Measurements from ENCODE around the gene FARP1. TPM values are rescaled to one million over a fixed set of nuclear protein-coding genes. Genes with fewer than 3 reads are reported as not detected.
"Not testable (repeated sequence)": the region's sequence is repeated elsewhere in the genome, so short reads cannot be mapped to it uniquely, and the experiment has no call there.

FARP1 gene
- total RNA-seq, 2 donors from 2014 or later: 0.55 to 2.4 TPM

- no peaks in the 10 kb centered on the region for H3K27me3 Mint-ChIP-seq (ENCODE audit: low read depth)
- no peak for DNase-seq
- H3K4me1 Mint-ChIP-seq (ENCODE audit: low read depth): no peaks in the 10 kb centered on the region
- no peak overlapping the region for H3K4me3 Mint-ChIP-seq
- H3K36me3 Mint-ChIP-seq (ENCODE audit: insufficient read depth in 2 of 2): peaks cover 0 to 1% of the 10 kb centered on the region in 2 donors
- ATAC-seq (replicated peaks in 1 of 2): no peak
- H3K27ac Mint-ChIP-seq: no peak overlapping the region
- H3K9me3 Mint-ChIP-seq: peaks cover 0 to 2% of the 10 kb centered on the region in 2 donors
These were observed 209.3 kb downstream of the FARP1 start for GRCh38 chr13:98352226-98352625.

GRCh38 chr13:98353750-98354149, 210.9 kb downstream of the FARP1 start:
- Mint-ChIP-seq H3K27me3 (ENCODE audit: low read depth) (no peaks in the 10 kb centered on the region), H3K9me3 (peaks cover 0 to 2% of the 10 kb centered on the region in 2 donors), H3K4me3 (no peak overlapping the region), H3K36me3 (ENCODE audit: insufficient read depth in 2 of 2) (peaks cover 0 to 1% of the 10 kb centered on the region in 2 donors), H3K4me1 (ENCODE audit: low read depth) (no peaks in the 10 kb centered on the region), H3K27ac (no peak overlapping the region)
- DNase-seq (no peak), ATAC-seq (replicated peaks in 1 of 2) (no peak)

- no peaks in the 10 kb centered on the region for H3K4me1 Mint-ChIP-seq (ENCODE audit: low read depth)
- H3K27me3 Mint-ChIP-seq (ENCODE audit: low read depth): no peaks in the 10 kb centered on the region
- peaks cover 0 to 2% of the 10 kb centered on the region in 2 donors for H3K9me3 Mint-ChIP-seq
- H3K4me3 Mint-ChIP-seq: no peak overlapping the region
- H3K27ac Mint-ChIP-seq: no peak overlapping the region
- ATAC-seq (replicated peaks in 1 of 2): no peak
- H3K36me3 Mint-ChIP-seq (ENCODE audit: insufficient read depth in 2 of 2): peaks cover 0 to 1% of the 10 kb centered on the region in 2 donors
- DNase-seq: no peak
These were observed 216.0 kb downstream of the FARP1 start for GRCh38 chr13:98358937-98359336.

GRCh38 chr13:98360545-98360944, 217.7 kb downstream of the FARP1 start:
- Mint-ChIP-seq H3K27ac (no peak overlapping the region), H3K9me3 (peaks cover 0 to 2% of the 10 kb centered on the region in 2 donors)

DNA sequence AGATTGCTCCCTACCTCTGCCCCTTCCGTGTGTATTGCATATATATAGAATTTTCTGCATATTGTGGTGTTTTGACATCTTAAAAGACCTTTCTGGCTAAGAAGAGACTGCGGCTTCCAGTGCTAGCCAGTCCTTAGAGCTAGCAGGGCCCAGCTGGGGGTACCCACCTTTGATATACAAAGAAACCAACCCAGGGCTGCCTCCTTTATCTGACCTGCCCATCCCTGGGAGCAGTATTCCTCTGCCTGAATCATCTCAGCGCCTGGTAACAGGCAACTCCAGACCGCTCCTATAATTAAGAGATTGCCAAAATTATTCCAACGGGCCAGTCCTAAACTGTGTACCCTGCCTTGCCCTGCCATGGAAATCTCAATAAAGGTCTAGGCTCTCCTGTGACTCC, 220.4 kb downstream of the FARP1 start:
- no peak overlapping the region for H3K27ac Mint-ChIP-seq
- no peaks in the 10 kb centered on the region for H3K36me3 Mint-ChIP-seq (ENCODE audit: insufficient read depth in 2 of 2)
- no peaks in the 10 kb centered on the region for H3K27me3 Mint-ChIP-seq (ENCODE audit: low read depth)
- no peak overlapping the region for H3K4me3 Mint-ChIP-seq
- no peak for ATAC-seq (replicated peaks in 1 of 2)
- DNase-seq: no peak
- H3K9me3 Mint-ChIP-seq: no peaks in the 10 kb centered on the region
- no peaks in the 10 kb centered on the region for H3K4me1 Mint-ChIP-seq (ENCODE audit: low read depth)

More at GRCh38 chr13:98360545-98360944, 217.7 kb downstream of the FARP1 start:
- DNase-seq: no peak
- Mint-ChIP-seq H3K27me3 (ENCODE audit: low read depth) (no peaks in the 10 kb centered on the region), H3K36me3 (ENCODE audit: insufficient read depth in 2 of 2) (peaks cover 0 to 1% of the 10 kb centered on the region in 2 donors), H3K4me1 (ENCODE audit: low read depth) (no peaks in the 10 kb centered on the region), H3K4me3 (no peak overlapping the region)
- ATAC-seq (replicated peaks in 1 of 2): no peak

DNA sequence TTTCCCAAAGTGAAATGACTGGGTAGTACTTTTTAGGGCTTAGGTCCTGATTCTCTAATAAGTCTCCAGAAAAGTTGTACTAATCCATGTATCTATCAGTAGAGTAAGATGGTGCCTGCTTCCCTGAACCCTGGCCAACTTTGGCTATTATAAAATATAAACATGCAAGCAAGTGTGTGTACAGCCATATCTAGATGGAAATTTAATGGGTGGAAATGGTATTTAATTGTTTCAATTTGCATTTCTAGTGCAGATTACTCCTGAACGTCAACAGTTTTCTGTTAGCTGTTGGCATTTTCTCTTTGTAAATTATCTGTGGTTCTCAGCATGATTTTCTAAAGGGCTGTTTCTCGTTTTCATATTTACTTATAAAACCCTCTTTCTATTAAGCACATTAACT, 221.3 kb downstream of the FARP1 start:
- peaks cover 0 to 2% of the 10 kb centered on the region in 2 donors for H3K9me3 Mint-ChIP-seq
- H3K36me3 Mint-ChIP-seq (ENCODE audit: insufficient read depth in 2 of 2): no peaks in the 10 kb centered on the region
- H3K27me3 Mint-ChIP-seq (ENCODE audit: low read depth): no peaks in the 10 kb centered on the region
- H3K4me1 Mint-ChIP-seq (ENCODE audit: low read depth): no peaks in the 10 kb centered on the region
- DNase-seq: no peak
- H3K4me3 Mint-ChIP-seq: no peak overlapping the region
- H3K27ac Mint-ChIP-seq: no peak overlapping the region
- ATAC-seq (replicated peaks in 1 of 2): no peak

GRCh38 chr13:98364647-98365046, 221.8 kb downstream of the FARP1 start:
- ATAC-seq (replicated peaks in 1 of 2): no peak
- Mint-ChIP-seq H3K4me1 (ENCODE audit: low read depth) (no peaks in the 10 kb centered on the region), H3K36me3 (ENCODE audit: insufficient read depth in 2 of 2) (no peaks in the 10 kb centered on the region), H3K27ac (no peak overlapping the region), H3K27me3 (ENCODE audit: low read depth) (no peaks in the 10 kb centered on the region), H3K4me3 (no peak overlapping the region), H3K9me3 (peaks cover 0 to 2% of the 10 kb centered on the region in 2 donors)
- no peak for DNase-seq

- H3K9me3 Mint-ChIP-seq: peaks cover 0 to 2% of the 10 kb centered on the region in 2 donors
- no peaks in the 10 kb centered on the region for H3K4me1 Mint-ChIP-seq (ENCODE audit: low read depth)
- no peaks in the 10 kb centered on the region for H3K27me3 Mint-ChIP-seq (ENCODE audit: low read depth)
- no peaks in the 10 kb centered on the region for H3K36me3 Mint-ChIP-seq (ENCODE audit: insufficient read depth in 2 of 2)
- H3K27ac Mint-ChIP-seq: no peak overlapping the region
- no peak overlapping the region for H3K4me3 Mint-ChIP-seq
- ATAC-seq (replicated peaks in 1 of 2) (no peak), DNase-seq (no peak)
These were observed 222.4 kb downstream of the FARP1 start for GRCh38 chr13:98365302-98365701.

DNA sequence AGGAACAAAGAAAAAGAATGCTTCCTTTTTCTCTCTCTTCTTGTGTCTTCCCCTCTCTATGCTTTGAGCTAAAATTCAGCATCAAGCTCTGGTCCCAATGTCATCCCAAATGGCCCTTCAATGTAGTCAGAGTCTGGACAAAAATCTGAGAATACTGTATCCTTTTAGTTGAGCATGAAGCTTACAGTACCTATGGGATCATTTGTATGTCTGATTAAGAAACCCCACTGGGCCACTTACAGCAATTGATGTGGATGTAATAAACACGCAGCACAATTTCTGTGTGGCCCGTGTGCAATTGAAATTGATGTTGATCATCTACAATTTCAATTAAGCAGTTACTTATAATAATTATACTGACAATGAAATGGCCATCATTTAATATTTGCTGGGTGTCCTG, 223.1 kb downstream of the FARP1 start:
- Mint-ChIP-seq H3K27ac (no peak overlapping the region), H3K4me1 (ENCODE audit: low read depth) (no peaks in the 10 kb centered on the region), H3K9me3 (peaks cover 0 to 2% of the 10 kb centered on the region in 2 donors), H3K36me3 (ENCODE audit: insufficient read depth in 2 of 2) (no peaks in the 10 kb centered on the region), H3K4me3 (no peak overlapping the region), H3K27me3 (ENCODE audit: low read depth) (no peaks in the 10 kb centered on the region)
- DNase-seq (no peak), ATAC-seq (replicated peaks in 1 of 2) (no peak)

GRCh38 chr13:98366443-98366842, 223.5 kb downstream of the FARP1 start:
- no peak for DNase-seq
- Mint-ChIP-seq H3K9me3 (peaks cover 0 to 2% of the 10 kb centered on the region in 2 donors), H3K4me1 (ENCODE audit: low read depth) (no peaks in the 10 kb centered on the region), H3K36me3 (ENCODE audit: insufficient read depth in 2 of 2) (no peaks in the 10 kb centered on the region), H3K27me3 (ENCODE audit: low read depth) (no peaks in the 10 kb centered on the region), H3K27ac (no peak overlapping the region), H3K4me3 (no peak overlapping the region)
- no peak for ATAC-seq (replicated peaks in 1 of 2)

DNA sequence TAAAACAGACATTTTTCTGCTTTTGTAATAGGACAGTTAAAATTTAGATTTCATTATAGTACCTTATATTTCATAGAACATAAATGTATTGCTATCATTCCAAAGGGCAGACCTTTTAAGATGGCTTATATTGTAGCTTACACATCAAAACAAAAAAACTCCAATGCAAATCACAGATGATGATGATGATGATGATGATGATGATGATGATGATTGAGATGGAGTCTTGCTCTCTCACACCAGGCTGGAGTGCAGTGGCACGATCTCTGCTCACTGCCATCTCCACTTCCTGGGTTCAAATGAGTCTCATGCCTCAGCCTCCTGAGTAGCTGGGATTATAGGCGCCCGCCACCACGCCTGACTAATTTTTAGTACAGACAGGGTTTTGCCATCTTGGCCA, 224.1 kb downstream of the FARP1 start:
- Mint-ChIP-seq H3K4me1 (ENCODE audit: low read depth) (no peaks in the 10 kb centered on the region), H3K36me3 (ENCODE audit: insufficient read depth in 2 of 2) (no peaks in the 10 kb centered on the region), H3K27ac (no peak overlapping the region), H3K4me3 (no peak overlapping the region), H3K9me3 (peaks cover 0 to 2% of the 10 kb centered on the region in 2 donors), H3K27me3 (ENCODE audit: low read depth) (no peaks in the 10 kb centered on the region)
- ATAC-seq (replicated peaks in 1 of 2): no peak
- DNase-seq: no peak

DNA sequence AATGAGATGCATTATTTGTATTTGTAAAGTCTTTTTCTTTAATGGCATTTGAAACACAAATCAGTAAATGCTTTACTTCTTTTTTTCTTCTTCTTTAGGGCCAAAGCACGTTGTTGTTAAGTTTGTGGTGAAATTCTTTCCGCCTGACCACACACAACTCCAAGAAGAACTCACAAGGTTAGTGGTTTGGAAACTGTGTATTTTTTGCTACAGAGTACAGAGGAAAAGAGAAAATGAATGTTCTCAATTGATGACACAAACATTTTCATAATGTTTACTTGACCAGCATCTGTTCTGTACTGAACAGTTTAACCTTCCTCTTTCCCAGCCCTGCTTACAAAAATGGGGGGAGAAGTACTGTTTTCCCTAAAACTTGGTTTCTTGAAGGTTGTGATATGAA, 225.1 kb downstream of the FARP1 start:
- Mint-ChIP-seq H3K4me3 (no peak overlapping the region), H3K4me1 (ENCODE audit: low read depth) (no peaks in the 10 kb centered on the region), H3K27ac (no peak overlapping the region), H3K36me3 (ENCODE audit: insufficient read depth in 2 of 2) (no peaks in the 10 kb centered on the region), H3K9me3 (peaks cover 0 to 2% of the 10 kb centered on the region in 2 donors), H3K27me3 (ENCODE audit: low read depth) (no peaks in the 10 kb centered on the region)
- ATAC-seq (replicated peaks in 1 of 2) (no peak), DNase-seq (no peak)

- H3K27ac Mint-ChIP-seq; DNase-seq; H3K36me3 Mint-ChIP-seq (ENCODE audit: insufficient read depth in 2 of 2); H3K27me3 Mint-ChIP-seq (ENCODE audit: low read depth); H3K4me1 Mint-ChIP-seq (ENCODE audit: low read depth); H3K4me3 Mint-ChIP-seq; H3K9me3 Mint-ChIP-seq; ATAC-seq (replicated peaks in 1 of 2): not testable (repeated sequence)
These were observed 226.6 kb downstream of the FARP1 start for GRCh38 chr13:98369520-98369919.

DNA sequence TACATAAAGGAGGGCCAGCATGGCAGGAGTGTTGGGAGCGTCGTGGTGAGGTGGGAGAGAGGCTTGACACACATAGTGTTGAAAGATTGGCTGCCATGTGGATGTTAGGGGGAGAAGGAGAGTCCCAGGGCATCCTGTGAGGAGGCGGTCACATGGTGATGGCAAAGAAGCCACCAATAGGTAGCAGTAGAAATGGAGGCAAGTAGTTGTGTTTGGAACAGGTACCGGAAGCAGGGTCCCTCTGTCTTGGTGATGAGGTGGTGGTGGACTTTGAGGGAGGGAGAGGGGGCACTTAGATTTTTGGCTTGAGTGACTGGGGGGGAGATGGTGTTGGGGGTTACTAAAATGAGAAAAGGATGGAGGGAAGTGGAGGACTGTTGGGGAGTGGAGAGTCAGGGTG, 227.4 kb downstream of the FARP1 start:
- H3K36me3 Mint-ChIP-seq (ENCODE audit: insufficient read depth in 2 of 2): no peaks in the 10 kb centered on the region
- H3K27ac Mint-ChIP-seq: no peak overlapping the region
- no peak overlapping the region for H3K4me3 Mint-ChIP-seq
- no peaks in the 10 kb centered on the region for H3K4me1 Mint-ChIP-seq (ENCODE audit: low read depth)
- ATAC-seq (replicated peaks in 1 of 2) (no peak), DNase-seq (no peak)
- no peaks in the 10 kb centered on the region for H3K27me3 Mint-ChIP-seq (ENCODE audit: low read depth)
- peaks cover 0 to 2% of the 10 kb centered on the region in 2 donors for H3K9me3 Mint-ChIP-seq
